Stimulated activated CD8-positive, alpha-beta memory T cell treated with anti-CD3 and anti-CD28 coated beads, Interleukin-7, amount 100 ng/mL, for 48 hours (primary cell): ENCODE results near the gene SYNE4.

ENCODE experiments used
- DNase-seq, 2 donors: peaks; one replicate each; pipeline ENCODE4 v3.0.0-alpha.2; 2020; ENCODE audit warnings: low read depth in 1 of 2; ENCODE audit errors: extremely low read depth in 1 of 2

The SYNE4 gene

GRCh38 chr19:36026091-36026876 lies 17.7 kb upstream of the SYNE4 start:
- DNase-seq, result no peak

- DNase-seq, result no peak
Observed at GRCh38 chr19:36025541-36025940, 16.9 kb upstream of the SYNE4 start.

- no peak for DNase-seq
Observed at GRCh38 chr19:36023432-36023831, 14.8 kb upstream of the SYNE4 start.

- no peak for DNase-seq
Observed at GRCh38 chr19:36019061-36019670, 10.6 kb upstream of the SYNE4 start.

- peak; percentile 100 for DNase-seq
Observed at GRCh38 chr19:36014012-36014924, 5.7 kb upstream of the SYNE4 start, which contains the start of gene ALKBH6. TSS of gene ALKBH6 (minus strand) at chr19:36014213. CDS start at chr19:36013397, 816 bp downstream.

- no peak for DNase-seq
Observed at GRCh38 chr19:36013280-36014011, 4.8 kb upstream of the SYNE4 start.

GRCh38 chr19:36010402-36010801 lies 1.8 kb upstream of the SYNE4 start:
- DNase-seq, result no peak

- no peak for DNase-seq
Observed at GRCh38 chr19:36009633-36010379, 1.2 kb upstream of the SYNE4 start.

- DNase-seq, result no peak
Observed at GRCh38 chr19:36009220-36009619, 607 bp upstream of the SYNE4 start.

GRCh38 chr19:36006955-36007354 lies 1.7 kb downstream of the SYNE4 start:
- no peak for DNase-seq

- no peak for DNase-seq
Observed at GRCh38 chr19:36003284-36003683, 5.3 kb downstream of the SYNE4 start.

- no peak for DNase-seq
Observed at GRCh38 chr19:36001605-36002004, 7.0 kb downstream of the SYNE4 start.

- no peak for DNase-seq
Observed at GRCh38 chr19:35996777-35997176, 11.8 kb downstream of the SYNE4 start.

- DNase-seq, result peak; percentile 92 to 97
Observed at GRCh38 chr19:35995048-35995993, 13.3 kb downstream of the SYNE4 start, which contains the start of gene SDHAF1. TSS of gene SDHAF1 (plus strand) at chr19:35995188. CDS start at chr19:35995275, 87 bp downstream.

GRCh38 chr19:35993923-35994598 lies 14.6 kb downstream of the SYNE4 start:
- no peak for DNase-seq

- no peak for DNase-seq
Observed at GRCh38 chr19:35992907-35993765, 15.5 kb downstream of the SYNE4 start.

GRCh38 chr19:35991731-35992450 lies 16.7 kb downstream of the SYNE4 start:
- no peak for DNase-seq
